Activated CD4-positive, alpha-beta T cell treated with anti-CD3 and anti-CD28 coated beads, Interleukin-10, Interleukin-2, amounts not matched to agents 100 ng/mL and 50 ng/mL, durations not matched to agents 16 hours and 8 hours (primary cell): ENCODE measurements around the gene PAPPA.

Experiments
- DNase-seq: peaks from one replicate; pipeline ENCODE4 v3.0.0-alpha.2; 2020

PAPPA gene

GRCh38 chr9:116391306-116391900 lies 237.8 kb downstream of the PAPPA start:
- no peak for DNase-seq

GRCh38 chr9:116393198-116393597 lies 239.6 kb downstream of the PAPPA start:
- DNase-seq: no peak

- DNase-seq: no peak
These were observed 240.5 kb downstream of the PAPPA start for GRCh38 chr9:116394070-116394469.

GRCh38 chr9:116394894-116395698 lies 241.5 kb downstream of the PAPPA start:
- no peak for DNase-seq

- DNase-seq: no peak
These were observed 242.1 kb downstream of the PAPPA start for GRCh38 chr9:116395699-116396037.

GRCh38 chr9:116403171-116403570 lies 249.6 kb downstream of the PAPPA start:
- DNase-seq: no peak

- no peak for DNase-seq
These were observed 250.6 kb downstream of the PAPPA start for GRCh38 chr9:116404228-116404627.

GRCh38 chr9:116405321-116405720 lies 251.7 kb downstream of the PAPPA start:
- no peak for DNase-seq

GRCh38 chr9:116406469-116406868 lies 252.9 kb downstream of the PAPPA start:
- no peak for DNase-seq

- no peak for DNase-seq
These were observed 255.5 kb downstream of the PAPPA start for GRCh38 chr9:116409129-116409528.

- no peak for DNase-seq
These were observed 256.0 kb downstream of the PAPPA start for GRCh38 chr9:116409638-116410037.

GRCh38 chr9:116411506-116411905 lies 257.9 kb downstream of the PAPPA start:
- no peak for DNase-seq

GRCh38 chr9:116414374-116414773 lies 260.8 kb downstream of the PAPPA start:
- DNase-seq: no peak

- no peak for DNase-seq
These were observed 262.8 kb downstream of the PAPPA start for GRCh38 chr9:116416421-116416820.

- DNase-seq: no peak
These were observed 263.9 kb downstream of the PAPPA start for GRCh38 chr9:116417464-116417863.

- no peak for DNase-seq
These were observed 265.6 kb downstream of the PAPPA start for GRCh38 chr9:116419181-116419580.

- DNase-seq: no peak
These were observed 267.5 kb downstream of the PAPPA start for GRCh38 chr9:116420993-116421538.

- DNase-seq: no peak
These were observed 268.8 kb downstream of the PAPPA start for GRCh38 chr9:116422119-116422979.

- DNase-seq: no peak
These were observed 269.6 kb downstream of the PAPPA start for GRCh38 chr9:116423149-116423548.

- no peak for DNase-seq
These were observed 271.7 kb downstream of the PAPPA start for GRCh38 chr9:116425244-116425643.

- DNase-seq: no peak
These were observed 277.3 kb downstream of the PAPPA start for GRCh38 chr9:116430849-116431248.

- DNase-seq: no peak
These were observed 278.5 kb downstream of the PAPPA start for GRCh38 chr9:116432051-116432450.

- DNase-seq: no peak
These were observed 280.7 kb downstream of the PAPPA start for GRCh38 chr9:116434314-116434713.
